A673 (cell line): Measurements from ENCODE around the gene LEFTY2. TPM values are rescaled to one million over a fixed set of nuclear protein-coding genes. Genes with fewer than 3 reads are reported as not detected.

Experiments
- BruUV-seq: library from RNA; stranded (reverse); fragments of 400-500 nt; replicated peaks from 2 replicates; lab custom pipeline; 2021; lab: Mats Ljungman, UMichigan
- CTCF ChIA-PET: fragments of 300-600 bp; sonication (Branson Sonifier 250); formaldehyde crosslinking; loops from one replicate; lab custom pipeline; 2022; ENCODE audit warnings: antibody characterized with exemption; lab: Charles Lee
- POLR2A ChIA-PET: fragments of 300-600 bp; sonication (Branson Sonifier 250); formaldehyde crosslinking; loops from one replicate; lab custom pipeline; 2022; ENCODE audit warnings: antibody characterized with exemption; ENCODE audit not compliant: low non-redundant PET; lab: Charles Lee
- DNase-seq: peaks from one replicate; pipeline ENCODE4 v3.0.0-alpha.2; 2015; ENCODE audit warnings: low spot score
- H3K27ac ChIP-seq: fragments of 200-600 bp; sonication (generic); 2 replicates; pipeline ENCODE4 v1.5.1; 2016; ENCODE audit warnings: mixed run types, low read depth, mild to moderate bottlenecking, mixed read lengths, antibody characterized with exemption, low read length; ENCODE audit not compliant: poor library complexity, severe bottlenecking
- H3K27me3 ChIP-seq: fragments of 200-600 bp; sonication (generic); replicated peaks from 2 replicates; pipeline ENCODE4 v1.6.1; 2017; ENCODE audit warnings: mixed run types, low read depth, mild to moderate bottlenecking, mixed read lengths, antibody characterized with exemption, low read length; ENCODE audit not compliant: insufficient read depth, poor library complexity
- H3K36me3 ChIP-seq: fragments of 200-600 bp; sonication (generic); 2 replicates; pipeline ENCODE4 v1.6.1; 2016; ENCODE audit warnings: mixed run types, mild to moderate bottlenecking, mixed read lengths, antibody characterized with exemption, low read length; ENCODE audit not compliant: insufficient read depth, poor library complexity, severe bottlenecking
- H3K4me1 ChIP-seq: fragments of 200-600 bp; sonication (generic); 2 replicates; pipeline ENCODE4 v1.6.1; 2017; ENCODE audit warnings: mixed run types, mild to moderate bottlenecking, mixed read lengths, antibody characterized with exemption, low read length; ENCODE audit not compliant: insufficient read depth, poor library complexity, severe bottlenecking
- H3K4me3 ChIP-seq: fragments of 200-600 bp; sonication (generic); 2 replicates; pipeline ENCODE4 v1.5.1; 2016; ENCODE audit warnings: low read depth, mixed run types, mild to moderate bottlenecking, mixed read lengths, low read length; ENCODE audit not compliant: poor library complexity, severe bottlenecking
- H3K9me3 ChIP-seq: fragments of 200-600 bp; sonication (generic); 2 replicates; pipeline ENCODE4 v1.6.1; 2016; ENCODE audit warnings: mixed run types, low read depth, mild to moderate bottlenecking, mixed read lengths, antibody characterized with exemption, low read length; ENCODE audit not compliant: poor library complexity, severe bottlenecking
- CTCF ChIP-seq: fragments of 300-800, 200-600 bp; sonication (generic); conservative IDR thresholded peaks from 2 replicates; pipeline ENCODE4 v1.5.1; 2017; ENCODE audit warnings: low read depth, mild to moderate bottlenecking, antibody characterized with exemption, low read length, moderate library complexity, mixed read lengths
- EZH2 ChIP-seq: fragments of 200-600 bp; sonication (generic); IDR thresholded peaks from 2 replicates; pipeline ENCODE4 v1.6.1; 2017; ENCODE audit warnings: borderline replicate concordance, low read depth, mild to moderate bottlenecking, mixed read lengths, antibody characterized with exemption, low read length; ENCODE audit not compliant: poor library complexity, severe bottlenecking
- intact Hi-C: fragments of 100-400 bp; cut with micrococcal nuclease; formaldehyde crosslinking; loops from one replicate; pipeline ENCODE4 v1.10.0; 2022; ENCODE audit not compliant: unreplicated experiment
- total RNA-seq: library from RNA; stranded (reverse); gene quantifications from 2 replicates; pipeline ENCODE4 v1.2.3, GENCODE V29; 2021

The LEFTY2 gene
- total RNA-seq, 1 experiment from 2014 or later, result not detected

- Histone ChIP-seq H3K4me3 (no peak overlapping the region), H3K9me3 (no peaks in the 10 kb centered on the region), H3K27ac (no peak overlapping the region), H3K4me1 (no peaks in the 10 kb centered on the region), H3K27me3 (no peaks in the 10 kb centered on the region), H3K36me3 (no peaks in the 10 kb centered on the region)
- CTCF ChIA-PET, result no interaction called here
- POLR2A ChIA-PET, result no interaction called here
- TF ChIP-seq EZH2 (no peak), CTCF (no peak)
- DNase-seq, result no peak
- BruUV-seq, result no TSS peak
- intact Hi-C loops, result no loop called here
Observed at GRCh38 chr1:225934711-225935110, 6.3 kb downstream of the LEFTY2 start.

GRCh38 chr1:225933072-225933471 lies 7.9 kb downstream of the LEFTY2 start:
- no peaks in the 10 kb centered on the region for H3K27me3 ChIP-seq
- no peak for DNase-seq
- intact Hi-C loops, result no loop called here
- H3K4me1 ChIP-seq, result no peaks in the 10 kb centered on the region
- H3K27ac ChIP-seq, result no peak overlapping the region
- BruUV-seq, result no TSS peak
- H3K9me3 ChIP-seq, result no peaks in the 10 kb centered on the region
- H3K4me3 ChIP-seq, result no peak overlapping the region
- POLR2A ChIA-PET, result no interaction called here
- no peaks in the 10 kb centered on the region for H3K36me3 ChIP-seq
- CTCF ChIA-PET, result no interaction called here
- no peak for TF ChIP-seq CTCF
- TF ChIP-seq EZH2, result no peak

- intact Hi-C loops, result no loop called here
- no peak overlapping the region for H3K4me3 ChIP-seq
- ChIA-PET POLR2A (no interaction called here), CTCF (no interaction called here)
- H3K27ac ChIP-seq, result no peak overlapping the region
- H3K9me3 ChIP-seq, result no peaks in the 10 kb centered on the region
- BruUV-seq, result no TSS peak
- H3K27me3 ChIP-seq, result no peaks in the 10 kb centered on the region
- DNase-seq, result no peak
- no peak for TF ChIP-seq EZH2
- no peak for TF ChIP-seq CTCF
- H3K4me1 ChIP-seq, result no peaks in the 10 kb centered on the region
- no peaks in the 10 kb centered on the region for H3K36me3 ChIP-seq
Observed at GRCh38 chr1:225931270-225932136, 9.5 kb downstream of the LEFTY2 start.
